A673 (cell line): ENCODE measurements around the gene VMAC. TPM values are rescaled to one million over a fixed set of nuclear protein-coding genes. Genes with fewer than 3 reads are reported as not detected.

Experiments
- BruUV-seq: library from RNA; stranded (reverse); fragments of 400-500 nt; replicated peaks from 2 replicates; lab custom pipeline; 2021; lab: Mats Ljungman, UMichigan
- CTCF ChIA-PET: fragments of 300-600 bp; sonication (Branson Sonifier 250); formaldehyde crosslinking; loops from one replicate; lab custom pipeline; 2022; ENCODE audit warnings: antibody characterized with exemption; lab: Charles Lee
- POLR2A ChIA-PET: fragments of 300-600 bp; sonication (Branson Sonifier 250); formaldehyde crosslinking; loops from one replicate; lab custom pipeline; 2022; ENCODE audit warnings: antibody characterized with exemption; ENCODE audit not compliant: low non-redundant PET; lab: Charles Lee
- DNase-seq: peaks from one replicate; pipeline ENCODE4 v3.0.0-alpha.2; 2015; ENCODE audit warnings: low spot score
- H3K27ac ChIP-seq: fragments of 200-600 bp; sonication (generic); 2 replicates; pipeline ENCODE4 v1.5.1; 2016; ENCODE audit warnings: mixed run types, low read depth, mild to moderate bottlenecking, mixed read lengths, antibody characterized with exemption, low read length; ENCODE audit not compliant: poor library complexity, severe bottlenecking
- H3K27me3 ChIP-seq: fragments of 200-600 bp; sonication (generic); replicated peaks from 2 replicates; pipeline ENCODE4 v1.6.1; 2017; ENCODE audit warnings: mixed run types, low read depth, mild to moderate bottlenecking, mixed read lengths, antibody characterized with exemption, low read length; ENCODE audit not compliant: insufficient read depth, poor library complexity
- H3K36me3 ChIP-seq: fragments of 200-600 bp; sonication (generic); 2 replicates; pipeline ENCODE4 v1.6.1; 2016; ENCODE audit warnings: mixed run types, mild to moderate bottlenecking, mixed read lengths, antibody characterized with exemption, low read length; ENCODE audit not compliant: insufficient read depth, poor library complexity, severe bottlenecking
- H3K4me1 ChIP-seq: fragments of 200-600 bp; sonication (generic); 2 replicates; pipeline ENCODE4 v1.6.1; 2017; ENCODE audit warnings: mixed run types, mild to moderate bottlenecking, mixed read lengths, antibody characterized with exemption, low read length; ENCODE audit not compliant: insufficient read depth, poor library complexity, severe bottlenecking
- H3K4me3 ChIP-seq: fragments of 200-600 bp; sonication (generic); 2 replicates; pipeline ENCODE4 v1.5.1; 2016; ENCODE audit warnings: low read depth, mixed run types, mild to moderate bottlenecking, mixed read lengths, low read length; ENCODE audit not compliant: poor library complexity, severe bottlenecking
- H3K9me3 ChIP-seq: fragments of 200-600 bp; sonication (generic); 2 replicates; pipeline ENCODE4 v1.6.1; 2016; ENCODE audit warnings: mixed run types, low read depth, mild to moderate bottlenecking, mixed read lengths, antibody characterized with exemption, low read length; ENCODE audit not compliant: poor library complexity, severe bottlenecking
- EZH2 ChIP-seq: fragments of 200-600 bp; sonication (generic); IDR thresholded peaks from 2 replicates; pipeline ENCODE4 v1.6.1; 2017; ENCODE audit warnings: borderline replicate concordance, low read depth, mild to moderate bottlenecking, mixed read lengths, antibody characterized with exemption, low read length; ENCODE audit not compliant: poor library complexity, severe bottlenecking
- intact Hi-C: fragments of 100-400 bp; cut with micrococcal nuclease; formaldehyde crosslinking; loops from one replicate; pipeline ENCODE4 v1.10.0; 2022; ENCODE audit not compliant: unreplicated experiment
- total RNA-seq: library from RNA; stranded (reverse); gene quantifications from 2 replicates; pipeline ENCODE4 v1.2.3, GENCODE V29; 2021
- TF ChIP-seq, protein P1 (sequence below): fragments of 300-800, 200-600 bp; sonication (generic); conservative IDR thresholded peaks from 2 replicates; pipeline ENCODE4 v1.5.1; 2017; ENCODE audit warnings: low read depth, mild to moderate bottlenecking, antibody characterized with exemption, low read length, moderate library complexity, mixed read lengths

VMAC gene
- total RNA-seq, 1 experiment from 2014 or later = 0.67 TPM

- H3K4me1 ChIP-seq = peaks cover 54% of the 10 kb centered on the region
- intact Hi-C loops = no loop called here
- peaks cover 6% of the 10 kb centered on the region for H3K36me3 ChIP-seq
- H3K27me3 ChIP-seq = no peaks in the 10 kb centered on the region
- POLR2A ChIA-PET = no interaction called here
- DNase-seq = peak; percentile 21
- CTCF ChIA-PET = no interaction called here
- no peak overlapping the region for H3K4me3 ChIP-seq
- H3K27ac ChIP-seq = peak overlapping the region; percentile 66
- TSS peak; percentile 14 for BruUV-seq
- TF ChIP-seq, protein P1, sequence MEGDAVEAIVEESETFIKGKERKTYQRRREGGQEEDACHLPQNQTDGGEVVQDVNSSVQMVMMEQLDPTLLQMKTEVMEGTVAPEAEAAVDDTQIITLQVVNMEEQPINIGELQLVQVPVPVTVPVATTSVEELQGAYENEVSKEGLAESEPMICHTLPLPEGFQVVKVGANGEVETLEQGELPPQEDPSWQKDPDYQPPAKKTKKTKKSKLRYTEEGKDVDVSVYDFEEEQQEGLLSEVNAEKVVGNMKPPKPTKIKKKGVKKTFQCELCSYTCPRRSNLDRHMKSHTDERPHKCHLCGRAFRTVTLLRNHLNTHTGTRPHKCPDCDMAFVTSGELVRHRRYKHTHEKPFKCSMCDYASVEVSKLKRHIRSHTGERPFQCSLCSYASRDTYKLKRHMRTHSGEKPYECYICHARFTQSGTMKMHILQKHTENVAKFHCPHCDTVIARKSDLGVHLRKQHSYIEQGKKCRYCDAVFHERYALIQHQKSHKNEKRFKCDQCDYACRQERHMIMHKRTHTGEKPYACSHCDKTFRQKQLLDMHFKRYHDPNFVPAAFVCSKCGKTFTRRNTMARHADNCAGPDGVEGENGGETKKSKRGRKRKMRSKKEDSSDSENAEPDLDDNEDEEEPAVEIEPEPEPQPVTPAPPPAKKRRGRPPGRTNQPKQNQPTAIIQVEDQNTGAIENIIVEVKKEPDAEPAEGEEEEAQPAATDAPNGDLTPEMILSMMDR = no peak
- TF ChIP-seq EZH2 = no peak
- no peaks in the 10 kb centered on the region for H3K9me3 ChIP-seq
These were observed 49.1 kb downstream of the VMAC start for GRCh38 chr19:5953680-5954213.

DNA sequence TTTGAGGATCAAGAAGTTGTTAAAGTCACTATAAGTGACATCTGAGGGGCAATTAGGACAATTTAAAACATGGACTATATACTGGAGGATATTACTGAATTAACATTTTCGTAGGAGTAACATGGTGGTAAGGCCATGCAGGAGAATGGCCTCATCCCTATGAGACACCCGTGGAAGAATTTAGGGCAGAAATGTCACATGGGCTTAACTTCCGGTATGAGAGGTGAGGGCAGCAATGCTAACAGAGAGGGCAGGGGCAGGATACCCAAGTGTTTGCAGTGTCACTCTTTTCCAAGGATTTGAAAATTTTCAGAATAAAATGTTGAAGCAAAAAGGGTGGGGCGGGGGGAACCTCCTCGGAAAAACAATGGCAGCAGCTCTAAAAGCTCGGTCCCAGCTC lies 49.6 kb downstream of the VMAC start:
- POLR2A ChIA-PET = no interaction called here
- Histone ChIP-seq H3K36me3 (peaks cover 6% of the 10 kb centered on the region), H3K27ac (peak overlapping the region; percentile 66), H3K4me1 (peaks cover 49% of the 10 kb centered on the region), H3K4me3 (no peak overlapping the region), H3K9me3 (no peaks in the 10 kb centered on the region), H3K27me3 (no peaks in the 10 kb centered on the region)
- BruUV-seq = no TSS peak
- intact Hi-C loops = no loop called here
- no peak for DNase-seq
- CTCF ChIA-PET = no interaction called here
- TF ChIP-seq, protein P1 = no peak
- no peak for TF ChIP-seq EZH2

- H3K4me3 ChIP-seq = no peak overlapping the region
- H3K9me3 ChIP-seq = no peaks in the 10 kb centered on the region
- peak overlapping the region; percentile 7 for H3K27ac ChIP-seq
- H3K27me3 ChIP-seq = no peaks in the 10 kb centered on the region
- no TSS peak for BruUV-seq
- no peak for TF ChIP-seq EZH2
- TF ChIP-seq, protein P1 = no peak
- peaks cover under 1% of the 10 kb centered on the region for H3K36me3 ChIP-seq
- peaks cover 47% of the 10 kb centered on the region for H3K4me1 ChIP-seq
- POLR2A ChIA-PET = no interaction called here
- intact Hi-C loops = no loop called here
- CTCF ChIA-PET = no interaction called here
- DNase-seq = no peak
These were observed 50.9 kb downstream of the VMAC start for GRCh38 chr19:5955636-5955935.
